ENCODE data around the gene ADGRV1. TPM values are rescaled to one million over a fixed set of nuclear protein-coding genes. Genes with fewer than 3 reads are reported as not detected.

The ADGRV1 gene
- total RNA-seq, 4 donors from 2014 or later: 0.28 to 6.5 (median 3.7) TPM

DNA sequence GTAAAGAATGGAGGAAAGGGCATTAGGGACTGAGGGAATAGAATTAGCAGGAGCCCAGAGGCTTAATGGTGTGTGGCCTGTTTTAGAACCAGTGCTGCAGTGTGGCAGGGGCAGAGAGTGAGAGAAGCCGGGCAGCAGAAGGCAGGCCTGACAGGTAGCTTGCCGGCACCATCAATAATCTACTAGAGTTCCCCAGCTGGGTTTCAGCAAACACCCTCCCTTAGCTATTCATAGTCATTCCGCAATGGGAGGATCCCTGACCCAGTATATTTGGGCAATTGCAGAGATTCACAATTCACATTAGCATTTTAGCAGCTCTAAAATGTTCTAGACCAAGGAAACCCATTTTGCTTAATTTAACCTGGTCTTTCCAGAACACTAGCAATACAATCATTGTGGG is 596.7 kb downstream of the ADGRV1 start:
- no peaks in the 10 kb centered on the region for H3K4me1 ChIP-seq
- H3K27ac ChIP-seq: no peak overlapping the region
- no peaks in the 10 kb centered on the region for H3K27me3 ChIP-seq
- H3K9me3 ChIP-seq: no peaks in the 10 kb centered on the region
- TF ChIP-seq, protein P1, sequence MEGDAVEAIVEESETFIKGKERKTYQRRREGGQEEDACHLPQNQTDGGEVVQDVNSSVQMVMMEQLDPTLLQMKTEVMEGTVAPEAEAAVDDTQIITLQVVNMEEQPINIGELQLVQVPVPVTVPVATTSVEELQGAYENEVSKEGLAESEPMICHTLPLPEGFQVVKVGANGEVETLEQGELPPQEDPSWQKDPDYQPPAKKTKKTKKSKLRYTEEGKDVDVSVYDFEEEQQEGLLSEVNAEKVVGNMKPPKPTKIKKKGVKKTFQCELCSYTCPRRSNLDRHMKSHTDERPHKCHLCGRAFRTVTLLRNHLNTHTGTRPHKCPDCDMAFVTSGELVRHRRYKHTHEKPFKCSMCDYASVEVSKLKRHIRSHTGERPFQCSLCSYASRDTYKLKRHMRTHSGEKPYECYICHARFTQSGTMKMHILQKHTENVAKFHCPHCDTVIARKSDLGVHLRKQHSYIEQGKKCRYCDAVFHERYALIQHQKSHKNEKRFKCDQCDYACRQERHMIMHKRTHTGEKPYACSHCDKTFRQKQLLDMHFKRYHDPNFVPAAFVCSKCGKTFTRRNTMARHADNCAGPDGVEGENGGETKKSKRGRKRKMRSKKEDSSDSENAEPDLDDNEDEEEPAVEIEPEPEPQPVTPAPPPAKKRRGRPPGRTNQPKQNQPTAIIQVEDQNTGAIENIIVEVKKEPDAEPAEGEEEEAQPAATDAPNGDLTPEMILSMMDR (IDR thresholded peaks at IDR 0.05): no peak
- no peak for TF ChIP-seq POLR2A (IDR thresholded peaks at IDR 0.05)
- no peak overlapping the region for H3K4me3 ChIP-seq
- no peaks in the 10 kb centered on the region for H3K36me3 ChIP-seq
- DNase-seq: no peak

DNA sequence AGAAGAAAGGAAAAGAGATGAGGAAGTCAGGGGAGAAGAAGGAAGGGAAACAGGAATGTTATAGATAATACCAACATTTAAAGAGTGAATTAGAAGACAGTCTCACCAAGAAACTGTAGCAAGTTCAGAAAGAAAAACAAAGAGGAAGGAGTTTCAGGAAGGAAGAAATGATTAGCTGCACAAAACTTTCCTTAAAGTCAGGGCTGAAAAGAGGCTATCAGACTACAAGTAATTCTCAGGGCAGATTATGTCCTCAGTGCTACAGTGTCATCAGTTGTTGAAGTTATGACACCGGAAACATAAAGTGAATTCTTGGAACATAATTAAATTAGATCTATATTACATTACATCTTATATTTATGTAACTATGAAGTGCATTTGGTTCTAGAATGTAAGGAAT is 597.6 kb downstream of the ADGRV1 start:
- no peak overlapping the region for H3K4me3 ChIP-seq
- no peak for DNase-seq
- H3K27ac ChIP-seq: no peak overlapping the region
- no peaks in the 10 kb centered on the region for H3K36me3 ChIP-seq
- no peaks in the 10 kb centered on the region for H3K9me3 ChIP-seq
- no peaks in the 10 kb centered on the region for H3K27me3 ChIP-seq
- no peaks in the 10 kb centered on the region for H3K4me1 ChIP-seq
- TF ChIP-seq POLR2A (IDR thresholded peaks at IDR 0.05): no peak
- TF ChIP-seq, protein P1 (IDR thresholded peaks at IDR 0.05): no peak

DNA sequence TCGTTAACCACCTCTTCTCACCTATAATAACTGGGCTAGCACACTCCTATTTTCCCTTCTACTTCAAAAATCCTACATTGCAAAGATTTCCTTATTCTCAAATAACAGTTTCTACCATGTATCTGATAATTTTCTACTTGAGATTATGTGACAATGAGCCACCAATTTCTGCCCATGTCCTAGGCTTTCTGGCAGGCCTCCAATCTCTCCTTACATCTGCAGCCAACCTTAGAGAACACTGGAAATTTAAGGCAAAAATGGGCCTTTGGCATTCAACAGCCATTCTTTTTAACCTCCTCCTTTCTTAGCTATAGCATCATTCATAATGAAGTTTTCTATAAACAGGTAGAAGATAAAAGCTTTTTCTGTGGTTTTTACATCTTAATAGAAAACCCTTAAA is 599.4 kb downstream of the ADGRV1 start:
- no peaks in the 10 kb centered on the region for H3K36me3 ChIP-seq
- no peaks in the 10 kb centered on the region for H3K9me3 ChIP-seq
- TF ChIP-seq POLR2A (IDR thresholded peaks at IDR 0.05): no peak
- TF ChIP-seq, protein P1 (IDR thresholded peaks at IDR 0.05): no peak
- H3K27ac ChIP-seq: no peak overlapping the region
- no peaks in the 10 kb centered on the region for H3K27me3 ChIP-seq
- peaks cover 0 to 14% (median 0%) of the 10 kb centered on the region in 4 donors for H3K4me1 ChIP-seq
- H3K4me3 ChIP-seq: no peak overlapping the region
- no peak for DNase-seq

DNA sequence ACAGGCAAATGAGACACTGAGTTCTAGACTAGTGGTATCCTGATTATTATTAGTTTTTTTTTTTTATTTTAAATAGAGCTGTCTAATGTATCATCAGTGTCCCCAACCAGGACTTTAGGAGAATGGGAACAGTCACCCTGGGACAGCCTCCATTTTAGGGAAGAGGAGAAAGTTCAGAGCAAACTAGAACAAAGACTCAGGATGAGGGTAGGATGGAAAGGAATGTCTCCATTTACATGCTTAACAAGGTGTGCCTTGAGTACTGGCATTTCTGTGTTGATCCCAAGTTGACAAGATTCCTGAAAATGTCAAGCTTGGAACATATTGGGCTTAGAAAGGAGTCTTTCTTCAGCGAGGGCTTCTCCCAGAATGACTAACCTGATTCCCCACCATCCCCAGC is 601.0 kb downstream of the ADGRV1 start:
- Histone ChIP-seq H3K36me3 (no peaks in the 10 kb centered on the region), H3K27ac (no peak overlapping the region), H3K27me3 (no peaks in the 10 kb centered on the region), H3K9me3 (no peaks in the 10 kb centered on the region), H3K4me1 (peaks cover 0 to 14% (median 0%) of the 10 kb centered on the region in 4 donors), H3K4me3 (no peak overlapping the region)
- TF ChIP-seq POLR2A (IDR thresholded peaks at IDR 0.05): no peak
- TF ChIP-seq, protein P1 (IDR thresholded peaks at IDR 0.05): no peak
- DNase-seq: no peak

DNA sequence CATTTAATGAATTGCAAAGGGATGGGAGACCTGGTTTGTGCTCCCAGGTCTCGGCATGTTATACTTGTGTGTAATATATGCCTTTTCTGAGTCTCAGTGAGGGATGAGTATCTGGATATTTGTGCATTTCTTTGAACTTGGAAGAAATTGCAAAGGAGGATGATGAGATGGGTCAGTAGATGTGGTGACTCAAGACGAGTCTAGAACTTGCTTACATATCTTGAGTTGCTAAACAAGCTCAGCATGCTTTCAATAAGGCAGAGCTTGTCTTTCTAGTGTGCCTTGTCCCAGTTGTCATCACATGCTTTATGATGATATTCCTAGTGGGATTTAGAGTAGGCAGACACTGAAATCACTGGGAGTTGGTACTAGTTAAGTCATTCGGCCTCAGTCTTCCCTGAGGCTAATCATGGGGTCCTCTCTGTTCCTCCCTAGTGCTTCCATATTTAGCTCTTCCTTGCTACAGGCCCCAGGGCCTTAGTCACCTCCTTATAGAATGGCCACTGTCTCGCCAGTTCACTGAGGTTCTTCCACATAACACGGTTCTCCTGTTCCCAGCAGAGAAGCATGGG is 602.2 kb downstream of the ADGRV1 start:
- no peak overlapping the region for H3K27ac ChIP-seq
- DNase-seq: no peak
- H3K9me3 ChIP-seq: no peaks in the 10 kb centered on the region
- no peak overlapping the region for H3K4me3 ChIP-seq
- no peak for TF ChIP-seq POLR2A (IDR thresholded peaks at IDR 0.05)
- TF ChIP-seq, protein P1 (IDR thresholded peaks at IDR 0.05): no peak
- H3K4me1 ChIP-seq: peaks cover 0 to 14% (median 0%) of the 10 kb centered on the region in 4 donors
- H3K27me3 ChIP-seq: no peaks in the 10 kb centered on the region
- H3K36me3 ChIP-seq: no peaks in the 10 kb centered on the region

Measured in Peyer's patch (tissue), 4 donors.